Measurements from ENCODE around the gene DYNLT2B.

- no peak for TF ChIP-seq CTCF (IDR thresholded peaks at IDR 0.05; ENCODE audit: low read length)
- no peak for TF ChIP-seq EZH2 (optimal IDR thresholded peaks at IDR 0.05; ENCODE audit: low read depth, low read length)
- no peak for TF ChIP-seq EZH2phosphoT487 (IDR thresholded peaks at IDR 0.05; ENCODE audit: low read length)
Observed at GRCh38 chr3:196360586-196360985, 42.5 kb upstream of the DYNLT2B start.

Measured in MM.1S (cell line).